GM12878 (cell line): ENCODE results near the gene CDK7. TPM values are rescaled to one million over a fixed set of nuclear protein-coding genes. Genes with fewer than 3 reads are reported as not detected.
A peak's percentile ranks its signal among the peaks of the same experiment; 100 is the strongest.

Source experiments
- BHLHE40 ChIP-seq, 2 experiments: fragments of 450-650 bp in 1 of 2; IDR thresholded peaks; 2 replicates each; pipeline ENCODE4 v1.6.1; 2011 to 2017; ENCODE audit warnings: low read depth in 2 of 2, borderline replicate concordance in 1 of 2, improper control_type of control experiment in 1 of 2, low read length in 1 of 2, mild to moderate bottlenecking in 1 of 2
- CBFB ChIP-seq: IDR thresholded peaks from 2 replicates; pipeline ENCODE4 v1.6.1; 2016; ENCODE audit warnings: antibody characterized with exemption, low read depth
- CHD1 ChIP-seq: IDR thresholded peaks from 2 replicates; pipeline ENCODE4 v1.6.1; 2012; ENCODE audit warnings: low read depth, low read length, improper control_type of control experiment
- CREB1 ChIP-seq: IDR thresholded peaks from 2 replicates; pipeline ENCODE4 v1.6.1; 2012; ENCODE audit warnings: low read depth, mild to moderate bottlenecking, inconsistent platforms
- ETV6 ChIP-seq, 2 experiments: fragments of 450-650 bp in 1 of 2; IDR thresholded peaks in 1 of 2; conservative IDR thresholded peaks in 1 of 2; 2 replicates each; pipeline ENCODE4 v1.6.1; 2014; ENCODE audit warnings: antibody characterized with exemption in 1 of 2, borderline replicate concordance in 1 of 2, low read depth in 1 of 2, mild to moderate bottlenecking in 1 of 2, moderate library complexity in 1 of 2
- HCFC1 ChIP-seq: fragments of 150-350 bp; IDR thresholded peaks from 2 replicates; pipeline ENCODE4 v1.6.1; 2014; ENCODE audit warnings: low read length
- POLR2A ChIP-seq: IDR thresholded peaks from 2 replicates; pipeline ENCODE4 v1.6.1; 2011; ENCODE audit warnings: low read depth, mild to moderate bottlenecking, low read length
- RAD51 ChIP-seq: fragments of 450-650 bp; IDR thresholded peaks from 2 replicates; pipeline ENCODE4 v1.6.1; 2016; ENCODE audit warnings: moderate library complexity, mild to moderate bottlenecking, inconsistent platforms
- RUNX3 ChIP-seq: IDR thresholded peaks from 2 replicates; pipeline ENCODE4 v1.6.1; 2012; ENCODE audit warnings: low read length, inconsistent platforms
- SMAD5 ChIP-seq: IDR thresholded peaks from 2 replicates; pipeline ENCODE4 v1.6.1; 2016; ENCODE audit warnings: antibody characterized with exemption, low read depth
- SPI1 ChIP-seq: IDR thresholded peaks from 2 replicates; pipeline ENCODE4 v1.6.1; 2011; ENCODE audit warnings: low read depth, mild to moderate bottlenecking, low read length, moderate library complexity, borderline replicate concordance; ENCODE audit not compliant: insufficient read depth
- TARDBP ChIP-seq: IDR thresholded peaks from 2 replicates; pipeline ENCODE4 v1.6.1; 2016; ENCODE audit warnings: borderline replicate concordance
- ZNF207 ChIP-seq: fragments of 450-650 bp; IDR thresholded peaks from 2 replicates; pipeline ENCODE4 v1.6.1; 2014; ENCODE audit warnings: antibody characterized with exemption, mild to moderate bottlenecking, borderline replicate concordance
- polyA plus RNA-seq, 11 experiments: library from polyadenylated mRNA; depleted of rRNA in 4 of 11; unstranded in 6 of 11; stranded (reverse) in 5 of 11; fragments of >200 nt; fragmentation: Nextera tagmentation in 4 of 11; fragmentation: Illumina TruSeq in 1 of 11; extraction: Ambion mirVana in 4 of 11; extraction: Trizol in 1 of 11; gene quantifications; 1 replicate in 1 of 11; 2 replicates in 10 of 11; pipeline versions ENCODE4 v1.2.1 to v1.2.3, GENCODE V29; 2011 to 2016; ENCODE audit warnings: inconsistent platforms in 2 of 11, missing spikeins in 2 of 11, low read depth in 1 of 11
- total RNA-seq, 4 experiments: library from RNA; depleted of rRNA in 3 of 4; stranded (reverse); fragments of >200 nt in 3 of 4; fragmentation: Illumina TruSeq in 1 of 4; extraction: Trizol in 1 of 4; gene quantifications; 2 replicates each; pipeline versions ENCODE4 v1.2.1 to v1.2.3, GENCODE V29; 2013 to 2021
- TF ChIP-seq, protein P1 (sequence below): IDR thresholded peaks from 2 replicates; pipeline ENCODE4 v1.6.1; 2012; ENCODE audit warnings: improper control_type of control experiment, low read depth, low read length; ENCODE audit not compliant: insufficient replicate concordance
- TF ChIP-seq, protein P2 (sequence below): fragments of 450-650 bp; IDR thresholded peaks from 2 replicates; pipeline ENCODE4 v1.6.1; 2017; ENCODE audit warnings: mild to moderate bottlenecking, moderate library complexity
- TF ChIP-seq, protein P3 (sequence below): IDR thresholded peaks from 2 replicates; pipeline ENCODE4 v1.6.1; 2012; ENCODE audit warnings: mild to moderate bottlenecking, low read depth, low read length

Gene CDK7
- total and polyA plus RNA-seq, 10 of the 15 experiments (the other 5 are each of a cell fraction or from before 2014, with no cell fraction given), result 26.0 to 93.9 (median 43.0) TPM

DNA sequence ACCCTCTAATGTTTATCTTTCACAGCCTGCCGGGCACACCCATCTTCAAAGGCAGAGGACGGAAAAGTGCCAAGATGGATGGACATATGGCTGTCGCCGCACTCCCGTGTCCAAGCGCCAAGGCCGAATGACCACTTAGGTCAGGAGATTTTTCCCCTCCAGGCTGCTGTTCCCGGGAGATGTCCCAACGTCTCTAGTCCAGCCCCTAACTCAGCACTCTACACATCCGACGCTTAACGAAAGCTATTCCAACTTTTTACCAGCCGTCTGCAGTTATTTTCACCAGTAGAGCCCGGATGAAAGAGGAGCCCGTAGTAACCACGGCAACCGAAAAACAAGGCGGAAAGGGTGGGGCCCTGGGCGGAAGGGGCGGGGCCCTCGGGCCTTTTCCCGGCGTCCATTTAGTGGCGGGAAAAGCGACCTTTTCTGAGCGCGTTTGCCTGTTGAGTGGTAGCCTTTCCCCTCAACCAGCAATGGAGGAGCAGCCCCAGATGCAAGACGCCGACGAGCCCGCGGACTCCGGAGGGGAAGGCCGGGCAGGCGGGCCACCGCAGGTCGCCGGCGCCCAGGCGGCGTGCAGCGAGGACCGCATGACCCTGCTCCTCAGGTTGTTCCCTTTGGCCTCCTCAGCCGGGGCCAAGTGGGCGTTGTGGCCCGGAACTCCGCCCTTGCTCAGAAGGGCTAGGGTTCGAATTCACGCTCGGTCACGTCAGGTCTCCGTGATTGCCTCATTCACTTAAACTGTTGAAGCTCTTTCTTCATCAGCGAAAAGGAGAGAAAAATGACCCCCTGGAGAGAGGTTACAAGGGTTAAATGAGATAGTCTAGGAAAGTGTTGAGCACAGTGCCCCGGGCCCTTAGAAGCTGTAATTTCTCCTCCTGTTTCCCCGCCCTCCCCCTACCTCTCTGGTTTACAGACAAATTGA is 45.3 kb upstream of the CDK7 start, which contains the start of gene CENPH (continued):
- TF ChIP-seq, protein P1, sequence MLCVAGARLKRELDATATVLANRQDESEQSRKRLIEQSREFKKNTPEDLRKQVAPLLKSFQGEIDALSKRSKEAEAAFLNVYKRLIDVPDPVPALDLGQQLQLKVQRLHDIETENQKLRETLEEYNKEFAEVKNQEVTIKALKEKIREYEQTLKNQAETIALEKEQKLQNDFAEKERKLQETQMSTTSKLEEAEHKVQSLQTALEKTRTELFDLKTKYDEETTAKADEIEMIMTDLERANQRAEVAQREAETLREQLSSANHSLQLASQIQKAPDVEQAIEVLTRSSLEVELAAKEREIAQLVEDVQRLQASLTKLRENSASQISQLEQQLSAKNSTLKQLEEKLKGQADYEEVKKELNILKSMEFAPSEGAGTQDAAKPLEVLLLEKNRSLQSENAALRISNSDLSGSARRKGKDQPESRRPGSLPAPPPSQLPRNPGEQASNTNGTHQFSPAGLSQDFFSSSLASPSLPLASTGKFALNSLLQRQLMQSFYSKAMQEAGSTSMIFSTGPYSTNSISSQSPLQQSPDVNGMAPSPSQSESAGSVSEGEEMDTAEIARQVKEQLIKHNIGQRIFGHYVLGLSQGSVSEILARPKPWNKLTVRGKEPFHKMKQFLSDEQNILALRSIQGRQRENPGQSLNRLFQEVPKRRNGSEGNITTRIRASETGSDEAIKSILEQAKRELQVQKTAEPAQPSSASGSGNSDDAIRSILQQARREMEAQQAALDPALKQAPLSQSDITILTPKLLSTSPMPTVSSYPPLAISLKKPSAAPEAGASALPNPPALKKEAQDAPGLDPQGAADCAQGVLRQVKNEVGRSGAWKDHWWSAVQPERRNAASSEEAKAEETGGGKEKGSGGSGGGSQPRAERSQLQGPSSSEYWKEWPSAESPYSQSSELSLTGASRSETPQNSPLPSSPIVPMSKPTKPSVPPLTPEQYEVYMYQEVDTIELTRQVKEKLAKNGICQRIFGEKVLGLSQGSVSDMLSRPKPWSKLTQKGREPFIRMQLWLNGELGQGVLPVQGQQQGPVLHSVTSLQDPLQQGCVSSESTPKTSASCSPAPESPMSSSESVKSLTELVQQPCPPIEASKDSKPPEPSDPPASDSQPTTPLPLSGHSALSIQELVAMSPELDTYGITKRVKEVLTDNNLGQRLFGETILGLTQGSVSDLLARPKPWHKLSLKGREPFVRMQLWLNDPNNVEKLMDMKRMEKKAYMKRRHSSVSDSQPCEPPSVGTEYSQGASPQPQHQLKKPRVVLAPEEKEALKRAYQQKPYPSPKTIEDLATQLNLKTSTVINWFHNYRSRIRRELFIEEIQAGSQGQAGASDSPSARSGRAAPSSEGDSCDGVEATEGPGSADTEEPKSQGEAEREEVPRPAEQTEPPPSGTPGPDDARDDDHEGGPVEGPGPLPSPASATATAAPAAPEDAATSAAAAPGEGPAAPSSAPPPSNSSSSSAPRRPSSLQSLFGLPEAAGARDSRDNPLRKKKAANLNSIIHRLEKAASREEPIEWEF, result no peak
- TF ChIP-seq ETV6 (conservative IDR thresholded peaks at IDR 0.05 in 1 of 2, IDR thresholded peaks at IDR 0.05 in 1 of 2; ENCODE audit: borderline replicate concordance in 1 of 2, low read depth in 1 of 2), result no peak
- TF ChIP-seq BHLHE40 (IDR thresholded peaks at IDR 0.05; ENCODE audit: borderline replicate concordance in 1 of 2, low read depth in 2 of 2, low read length in 1 of 2), result peak in 1 of 2 experiments; percentile 41; a peak in 1 of 4 replicates
- TF ChIP-seq TARDBP, result 0 out of 2 replicates have a peak, but pooled peaks have one; percentile 32
- TF ChIP-seq RUNX3, result no peak
- no peak for TF ChIP-seq CHD1
- TF ChIP-seq CBFB, result no peak
- TF ChIP-seq, protein P2, sequence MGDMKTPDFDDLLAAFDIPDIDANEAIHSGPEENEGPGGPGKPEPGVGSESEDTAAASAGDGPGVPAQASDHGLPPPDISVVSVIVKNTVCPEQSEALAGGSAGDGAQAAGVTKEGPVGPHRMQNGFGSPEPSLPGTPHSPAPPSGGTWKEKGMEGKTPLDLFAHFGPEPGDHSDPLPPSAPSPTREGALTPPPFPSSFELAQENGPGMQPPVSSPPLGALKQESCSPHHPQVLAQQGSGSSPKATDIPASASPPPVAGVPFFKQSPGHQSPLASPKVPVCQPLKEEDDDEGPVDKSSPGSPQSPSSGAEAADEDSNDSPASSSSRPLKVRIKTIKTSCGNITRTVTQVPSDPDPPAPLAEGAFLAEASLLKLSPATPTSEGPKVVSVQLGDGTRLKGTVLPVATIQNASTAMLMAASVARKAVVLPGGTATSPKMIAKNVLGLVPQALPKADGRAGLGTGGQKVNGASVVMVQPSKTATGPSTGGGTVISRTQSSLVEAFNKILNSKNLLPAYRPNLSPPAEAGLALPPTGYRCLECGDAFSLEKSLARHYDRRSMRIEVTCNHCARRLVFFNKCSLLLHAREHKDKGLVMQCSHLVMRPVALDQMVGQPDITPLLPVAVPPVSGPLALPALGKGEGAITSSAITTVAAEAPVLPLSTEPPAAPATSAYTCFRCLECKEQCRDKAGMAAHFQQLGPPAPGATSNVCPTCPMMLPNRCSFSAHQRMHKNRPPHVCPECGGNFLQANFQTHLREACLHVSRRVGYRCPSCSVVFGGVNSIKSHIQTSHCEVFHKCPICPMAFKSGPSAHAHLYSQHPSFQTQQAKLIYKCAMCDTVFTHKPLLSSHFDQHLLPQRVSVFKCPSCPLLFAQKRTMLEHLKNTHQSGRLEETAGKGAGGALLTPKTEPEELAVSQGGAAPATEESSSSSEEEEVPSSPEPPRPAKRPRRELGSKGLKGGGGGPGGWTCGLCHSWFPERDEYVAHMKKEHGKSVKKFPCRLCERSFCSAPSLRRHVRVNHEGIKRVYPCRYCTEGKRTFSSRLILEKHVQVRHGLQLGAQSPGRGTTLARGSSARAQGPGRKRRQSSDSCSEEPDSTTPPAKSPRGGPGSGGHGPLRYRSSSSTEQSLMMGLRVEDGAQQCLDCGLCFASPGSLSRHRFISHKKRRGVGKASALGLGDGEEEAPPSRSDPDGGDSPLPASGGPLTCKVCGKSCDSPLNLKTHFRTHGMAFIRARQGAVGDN, result peak; percentile 47; the same call in 1 of the 2 replicates
- 0 out of 2 replicates have a peak, but pooled peaks have one; percentile 1 for TF ChIP-seq SPI1
- TF ChIP-seq POLR2A, result peak; percentile 82
- TF ChIP-seq HCFC1, result 0 out of 2 replicates have a peak, but pooled peaks have one; percentile 25
- peak; percentile 65; the same call in 1 of the 2 replicates for TF ChIP-seq SMAD5
- peak; percentile 38 for TF ChIP-seq CREB1
- TF ChIP-seq ZNF207, result no peak
- TF ChIP-seq RAD51, result no peak
- TF ChIP-seq, protein P3, sequence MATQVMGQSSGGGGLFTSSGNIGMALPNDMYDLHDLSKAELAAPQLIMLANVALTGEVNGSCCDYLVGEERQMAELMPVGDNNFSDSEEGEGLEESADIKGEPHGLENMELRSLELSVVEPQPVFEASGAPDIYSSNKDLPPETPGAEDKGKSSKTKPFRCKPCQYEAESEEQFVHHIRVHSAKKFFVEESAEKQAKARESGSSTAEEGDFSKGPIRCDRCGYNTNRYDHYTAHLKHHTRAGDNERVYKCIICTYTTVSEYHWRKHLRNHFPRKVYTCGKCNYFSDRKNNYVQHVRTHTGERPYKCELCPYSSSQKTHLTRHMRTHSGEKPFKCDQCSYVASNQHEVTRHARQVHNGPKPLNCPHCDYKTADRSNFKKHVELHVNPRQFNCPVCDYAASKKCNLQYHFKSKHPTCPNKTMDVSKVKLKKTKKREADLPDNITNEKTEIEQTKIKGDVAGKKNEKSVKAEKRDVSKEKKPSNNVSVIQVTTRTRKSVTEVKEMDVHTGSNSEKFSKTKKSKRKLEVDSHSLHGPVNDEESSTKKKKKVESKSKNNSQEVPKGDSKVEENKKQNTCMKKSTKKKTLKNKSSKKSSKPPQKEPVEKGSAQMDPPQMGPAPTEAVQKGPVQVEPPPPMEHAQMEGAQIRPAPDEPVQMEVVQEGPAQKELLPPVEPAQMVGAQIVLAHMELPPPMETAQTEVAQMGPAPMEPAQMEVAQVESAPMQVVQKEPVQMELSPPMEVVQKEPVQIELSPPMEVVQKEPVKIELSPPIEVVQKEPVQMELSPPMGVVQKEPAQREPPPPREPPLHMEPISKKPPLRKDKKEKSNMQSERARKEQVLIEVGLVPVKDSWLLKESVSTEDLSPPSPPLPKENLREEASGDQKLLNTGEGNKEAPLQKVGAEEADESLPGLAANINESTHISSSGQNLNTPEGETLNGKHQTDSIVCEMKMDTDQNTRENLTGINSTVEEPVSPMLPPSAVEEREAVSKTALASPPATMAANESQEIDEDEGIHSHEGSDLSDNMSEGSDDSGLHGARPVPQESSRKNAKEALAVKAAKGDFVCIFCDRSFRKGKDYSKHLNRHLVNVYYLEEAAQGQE, result no peak
